AG09319 (cell line): ENCODE results near the gene LRRC10B.

ENCODE experiments used
- DNase-seq: peaks from one replicate; pipeline ENCODE4 v3.0.0-alpha.2; 2010; ENCODE audit warnings: low read depth; ENCODE audit errors: extremely low read depth
- TF ChIP-seq, protein P1 (sequence below): IDR thresholded peaks from 2 replicates; pipeline ENCODE4 v1.5.1; 2011; ENCODE audit warnings: low read depth, mild to moderate bottlenecking, inconsistent platforms, low read length, moderate library complexity

LRRC10B gene

DNA sequence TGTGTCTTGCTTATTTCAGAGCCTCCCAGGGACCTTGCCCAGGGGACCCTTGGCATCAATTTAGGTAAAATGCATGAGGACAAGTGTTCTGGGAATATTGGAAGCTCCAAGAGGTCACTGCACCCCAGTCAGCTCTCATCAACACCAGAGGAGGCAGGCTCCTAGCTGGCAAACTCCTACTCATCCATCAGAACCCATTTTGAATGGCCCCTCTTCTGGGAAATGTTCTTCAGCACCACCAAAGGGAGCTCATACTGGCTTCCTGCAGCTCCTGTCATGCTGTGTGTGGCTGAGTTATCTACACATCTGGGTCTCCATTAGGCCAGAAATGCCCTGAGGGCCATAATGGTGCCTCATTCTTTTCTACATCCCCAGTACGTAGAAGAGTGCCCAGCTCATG is 17.7 kb downstream of the LRRC10B start:
- no peak for DNase-seq
- TF ChIP-seq, protein P1, sequence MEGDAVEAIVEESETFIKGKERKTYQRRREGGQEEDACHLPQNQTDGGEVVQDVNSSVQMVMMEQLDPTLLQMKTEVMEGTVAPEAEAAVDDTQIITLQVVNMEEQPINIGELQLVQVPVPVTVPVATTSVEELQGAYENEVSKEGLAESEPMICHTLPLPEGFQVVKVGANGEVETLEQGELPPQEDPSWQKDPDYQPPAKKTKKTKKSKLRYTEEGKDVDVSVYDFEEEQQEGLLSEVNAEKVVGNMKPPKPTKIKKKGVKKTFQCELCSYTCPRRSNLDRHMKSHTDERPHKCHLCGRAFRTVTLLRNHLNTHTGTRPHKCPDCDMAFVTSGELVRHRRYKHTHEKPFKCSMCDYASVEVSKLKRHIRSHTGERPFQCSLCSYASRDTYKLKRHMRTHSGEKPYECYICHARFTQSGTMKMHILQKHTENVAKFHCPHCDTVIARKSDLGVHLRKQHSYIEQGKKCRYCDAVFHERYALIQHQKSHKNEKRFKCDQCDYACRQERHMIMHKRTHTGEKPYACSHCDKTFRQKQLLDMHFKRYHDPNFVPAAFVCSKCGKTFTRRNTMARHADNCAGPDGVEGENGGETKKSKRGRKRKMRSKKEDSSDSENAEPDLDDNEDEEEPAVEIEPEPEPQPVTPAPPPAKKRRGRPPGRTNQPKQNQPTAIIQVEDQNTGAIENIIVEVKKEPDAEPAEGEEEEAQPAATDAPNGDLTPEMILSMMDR = no peak

DNA sequence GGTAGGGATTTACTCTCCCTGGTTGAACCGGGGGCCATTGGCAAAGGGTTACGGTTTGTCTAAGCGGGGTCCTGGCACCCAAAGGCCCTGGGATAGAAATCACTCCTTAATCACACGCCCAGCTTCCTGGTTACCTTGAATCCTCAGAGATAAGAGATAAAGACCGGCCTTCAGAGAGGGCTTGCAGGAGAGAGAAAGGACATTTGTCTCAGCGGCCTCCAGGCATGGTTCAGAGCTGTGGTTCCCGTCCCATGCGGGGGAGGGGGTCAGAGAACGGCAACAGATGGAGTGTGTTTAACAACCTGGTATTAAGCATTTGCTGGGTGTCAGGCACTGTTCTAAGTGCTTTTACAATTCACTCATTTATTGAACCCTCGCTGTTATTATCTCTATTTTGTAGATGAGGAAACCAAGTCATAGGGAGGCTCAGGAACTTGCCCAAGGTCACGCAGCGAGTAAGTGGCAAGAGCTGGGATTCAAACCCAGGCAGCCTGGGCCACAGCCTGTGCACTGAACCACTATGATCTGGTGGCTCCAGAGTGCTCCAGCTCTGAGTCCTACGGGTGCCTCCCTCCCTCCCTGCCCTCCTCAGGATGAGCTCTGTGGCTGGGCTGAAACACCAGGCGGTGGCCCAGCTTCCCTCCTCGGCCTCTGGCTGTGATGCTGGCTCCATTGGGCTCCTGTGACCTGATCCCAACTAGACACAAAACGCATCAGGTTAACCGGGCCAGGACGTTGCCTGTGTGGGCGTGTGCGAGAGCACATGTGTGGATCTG is 18.6 kb downstream of the LRRC10B start:
- TF ChIP-seq, protein P1 = no peak
- DNase-seq = no peak

DNA sequence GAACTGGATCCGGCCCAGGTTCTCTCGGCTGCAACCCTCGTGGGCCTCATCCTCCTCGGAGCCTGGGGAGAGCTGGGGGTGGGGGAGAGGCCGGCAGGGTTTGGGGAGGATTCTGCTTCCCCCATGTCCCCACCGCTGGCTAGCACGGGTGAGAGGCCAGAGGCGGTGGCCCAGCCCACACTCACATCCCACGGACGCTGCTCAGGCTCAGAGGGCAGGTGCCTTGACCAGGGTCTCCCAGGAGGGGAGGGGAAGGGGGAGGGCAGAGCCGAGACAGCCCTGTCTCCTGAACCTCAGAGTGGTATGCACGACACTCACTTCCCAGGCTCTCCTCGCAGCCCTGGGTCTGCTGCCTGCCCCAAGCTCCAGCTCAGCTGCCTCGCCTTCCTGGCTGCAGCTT is 19.6 kb downstream of the LRRC10B start:
- TF ChIP-seq, protein P1 = no peak
- no peak for DNase-seq

DNA sequence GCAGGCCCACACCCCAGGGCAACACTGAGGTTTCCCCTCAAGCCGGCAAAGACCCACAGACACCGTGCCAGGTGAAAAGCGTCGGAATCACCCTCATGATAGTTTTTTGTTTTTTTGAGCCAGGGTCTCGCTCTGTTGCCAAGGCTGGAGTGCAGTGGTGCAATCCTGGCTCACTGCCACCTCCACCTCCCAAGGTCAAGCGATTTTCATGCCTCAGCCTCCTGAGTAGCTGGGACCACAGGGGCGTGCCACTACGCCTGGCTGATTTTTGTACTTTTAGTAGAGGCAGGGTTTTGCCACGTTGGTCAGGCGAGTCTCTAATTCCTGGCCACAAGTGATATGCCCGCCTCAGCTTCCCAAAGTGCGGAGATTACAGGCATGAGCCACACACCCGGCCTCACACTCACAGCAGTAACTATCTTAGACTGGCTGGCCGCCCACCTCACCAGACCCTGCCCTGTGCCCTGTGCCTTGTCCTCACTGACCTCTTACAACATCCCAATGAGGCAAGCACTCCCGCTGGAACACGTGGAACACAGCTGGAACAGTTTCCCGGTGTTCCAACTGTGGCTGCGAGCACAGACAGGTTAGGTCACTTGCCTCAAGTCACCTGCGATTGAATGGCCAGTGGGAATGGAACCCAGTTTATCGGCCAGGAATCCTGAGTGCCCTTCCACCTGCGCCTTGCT is 21.1 kb downstream of the LRRC10B start:
- DNase-seq = no peak
- TF ChIP-seq, protein P1 = no peak

DNA sequence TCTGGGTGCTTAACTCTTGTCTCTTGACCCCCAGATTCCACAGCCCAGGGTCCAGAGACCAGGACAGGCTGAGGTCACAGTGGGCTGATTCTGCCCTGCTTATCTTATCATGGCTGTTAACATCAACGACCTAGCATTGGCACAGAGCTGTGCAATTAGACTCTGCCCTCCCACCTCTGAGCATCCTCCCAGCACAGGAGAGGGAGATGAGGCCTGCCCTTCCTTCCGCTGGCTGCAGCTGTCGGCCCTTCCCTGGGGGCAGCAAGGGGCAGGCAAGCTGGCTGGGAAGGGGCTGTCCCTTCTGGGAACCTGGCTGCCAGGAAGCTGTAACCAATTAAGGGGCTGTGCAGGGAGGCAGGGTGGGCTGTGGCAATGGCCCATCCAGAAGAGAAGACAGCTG is 22.5 kb downstream of the LRRC10B start:
- DNase-seq = no peak
- TF ChIP-seq, protein P1 = no peak

DNA sequence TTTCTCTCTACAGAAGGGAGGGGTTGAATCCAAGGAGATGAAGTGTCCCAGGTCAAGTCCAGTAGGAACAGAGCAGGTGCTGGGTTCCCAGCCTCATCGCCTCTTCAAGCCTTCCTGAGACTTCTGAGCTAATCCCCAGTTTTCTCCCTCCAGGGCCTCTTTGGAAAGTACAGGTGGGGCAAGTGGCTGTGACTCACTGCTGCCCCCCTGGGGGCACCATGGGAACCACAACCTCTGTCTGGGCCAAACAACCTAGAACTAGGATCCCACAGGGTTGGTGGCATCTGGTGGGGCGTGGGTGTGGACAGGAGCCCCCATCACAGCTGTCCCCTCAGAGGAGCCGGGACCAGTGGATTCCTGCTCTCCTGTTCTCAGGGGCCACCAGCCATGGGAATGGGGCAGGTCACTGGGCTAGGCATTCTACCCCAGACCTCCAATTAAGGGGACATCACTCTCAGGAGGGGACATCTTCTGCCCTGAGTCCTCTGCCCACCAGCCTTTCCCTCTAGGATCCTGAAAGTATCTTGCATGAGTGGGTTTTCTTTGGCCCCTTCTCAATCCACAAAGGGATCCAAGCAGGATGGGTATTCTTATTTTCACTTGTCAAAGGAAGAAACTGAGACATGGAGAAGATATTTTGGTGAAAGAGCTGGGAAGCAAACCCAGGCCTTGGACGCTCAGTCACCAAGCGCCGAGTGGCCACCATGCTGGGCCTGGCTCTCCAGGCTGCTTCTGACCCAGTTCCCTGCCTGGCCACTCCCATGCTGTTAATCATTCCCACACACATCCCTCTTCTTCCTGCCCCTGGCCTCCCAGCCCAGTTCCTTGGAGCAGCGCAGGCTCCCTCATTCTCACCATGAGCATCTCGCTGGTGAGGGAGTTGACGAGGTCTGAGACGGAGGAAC is 23.8 kb downstream of the LRRC10B start:
- TF ChIP-seq, protein P1 = peak; percentile 82
- no peak for DNase-seq

DNA sequence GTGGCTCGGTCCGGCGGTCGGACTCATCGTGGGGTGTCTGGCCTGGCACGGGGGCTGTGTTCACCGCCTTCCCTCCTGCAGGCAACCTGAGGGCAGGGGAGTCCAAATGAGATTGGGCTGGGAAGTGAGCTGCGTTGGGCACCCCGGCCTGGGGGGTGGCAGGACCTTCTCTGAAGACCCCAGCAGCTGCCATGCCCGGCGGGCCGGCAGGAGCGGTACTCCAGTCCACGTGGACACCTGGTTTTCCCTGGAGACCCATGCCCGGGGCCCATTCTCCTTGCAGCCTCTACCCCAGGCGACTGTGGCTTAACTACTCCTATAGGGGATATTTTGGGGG is 24.5 kb downstream of the LRRC10B start:
- no peak for DNase-seq
- TF ChIP-seq, protein P1 = no peak
